HCT116 (cell line): ENCODE measurements around the gene SERGEF. TPM values are rescaled to one million over a fixed set of nuclear protein-coding genes. Genes with fewer than 3 reads are reported as not detected.

ENCODE experiments used
- ATAC-seq: fragments of 200-7000 bp; cut with Tn5 transposase; 2 replicates; pipeline ENCODE4 v1.9.1; 2020; ENCODE audit warnings: mild to moderate bottlenecking, moderate library complexity
- BruUV-seq: library from RNA; stranded (reverse); fragments of 400-500 nt; replicated peaks from 2 replicates; lab custom pipeline; 2021; lab: Mats Ljungman, UMichigan
- CTCF ChIA-PET: fragments of 300-600 bp; sonication (Branson Sonifier 250); formaldehyde crosslinking; loops from one replicate; lab custom pipeline; 2021; ENCODE audit warnings: antibody characterized with exemption; lab: Charles Lee
- POLR2A ChIA-PET: fragments of 300-600, 350-600 bp; sonication (Branson Sonifier 250); formaldehyde crosslinking; loops from one replicate; lab custom pipeline; 2021; ENCODE audit warnings: antibody characterized with exemption; lab: Charles Lee
- RAD21 ChIA-PET, 2 experiments: fragments of 300-600 bp; sonication (Branson Sonifier 250); formaldehyde crosslinking; loops; one replicate each; lab custom pipeline; 2023; ENCODE audit warnings: low total read pairs in 2 of 2; ENCODE audit not compliant: uncharacterized antibody in 2 of 2, unreplicated experiment in 2 of 2, low non-redundant PET in 1 of 2; lab: Charles Lee
- DNase-seq: peaks from one replicate; pipeline ENCODE4 v3.0.0-alpha.2; 2010; ENCODE audit warnings: low read depth, low spot score
- H2AFZ ChIP-seq: fragments of 200-600 bp; shearing (Covaris generic), sonication (generic); 2 replicates; pipeline ENCODE4 v1.6.1; 2017; ENCODE audit warnings: low read depth, mixed run types, mixed read lengths, antibody characterized with exemption, low read length; ENCODE audit not compliant: poor library complexity, severe bottlenecking
- H3K27ac ChIP-seq: 2 replicates; pipeline ENCODE4 v1.5.1; 2012; ENCODE audit warnings: low read depth, low read length
- H3K27me3 ChIP-seq: fragments of 200-600 bp; sonication (generic); 2 replicates; pipeline ENCODE4 v1.6.1; 2016; ENCODE audit warnings: mixed run types, low read length, mixed read lengths; ENCODE audit not compliant: insufficient read depth
- H3K36me3 ChIP-seq, 2 experiments: fragments of 200-500 bp in 1 of 2; fragments of 200-600 bp in 1 of 2; sonication (Bioruptor generic) in 1 of 2; sonication (generic) in 1 of 2; 2 replicates each; pipeline versions ENCODE4 v1.5.1 to v1.6.1; 2014 to 2016; ENCODE audit warnings: low read length in 2 of 2, inconsistent platforms in 1 of 2, mixed read lengths in 1 of 2, mixed run types in 1 of 2; ENCODE audit not compliant: insufficient read depth in 2 of 2, control insufficient read depth in 1 of 2
- H3K4me1 ChIP-seq, 2 experiments: fragments of 200-600 bp in 1 of 2; sonication (generic) in 1 of 2; 2 replicates each; pipeline versions ENCODE4 v1.5.1 to v1.6.1; 2012 to 2017; ENCODE audit warnings: low read length in 2 of 2, inconsistent platforms in 1 of 2, mild to moderate bottlenecking in 1 of 2, mixed read lengths in 1 of 2, mixed run types in 1 of 2, moderate library complexity in 1 of 2; ENCODE audit not compliant: insufficient read depth in 2 of 2, control insufficient read depth in 1 of 2
- H3K4me2 ChIP-seq: fragments of 200-600 bp; sonication (generic); 2 replicates; pipeline ENCODE4 v1.6.1; 2017; ENCODE audit warnings: mixed run types, low read length, mixed read lengths
- H3K4me3 ChIP-seq, 2 experiments: fragments of 200-600 bp in 1 of 2; sonication (generic) in 1 of 2; replicated peaks in 1 of 2; 2 replicates each; pipeline ENCODE4 v1.5.1; 2011 to 2016; ENCODE audit warnings: low read length in 2 of 2, control low read depth in 1 of 2, low read depth in 1 of 2, mild to moderate bottlenecking in 1 of 2, mixed read lengths in 1 of 2, mixed run types in 1 of 2
- H3K79me2 ChIP-seq: fragments of 200-600 bp; sonication (generic); 2 replicates; pipeline ENCODE4 v1.6.1; 2017; ENCODE audit warnings: mild to moderate bottlenecking, mixed run types, low read length, moderate library complexity, mixed read lengths; ENCODE audit not compliant: insufficient read depth
- H3K9ac ChIP-seq: fragments of 200-600 bp; sonication (generic); 2 replicates; pipeline ENCODE4 v1.6.1; 2016; ENCODE audit warnings: low read length, mixed read lengths
- H3K9me2 ChIP-seq: fragments of 200-600 bp; sonication (generic), shearing (Covaris generic); 2 replicates; pipeline ENCODE4 v1.6.1; 2017; ENCODE audit warnings: mixed run types, mild to moderate bottlenecking, moderate library complexity; ENCODE audit not compliant: insufficient read depth
- H3K9me3 ChIP-seq, 2 experiments: fragments of 200-500 bp in 1 of 2; fragments of 200-600 bp in 1 of 2; sonication (Bioruptor generic) in 1 of 2; sonication (generic) in 1 of 2; 2 replicates each; pipeline ENCODE4 v1.6.1; 2014 to 2017; ENCODE audit warnings: low read length in 2 of 2, mixed read lengths in 2 of 2, inconsistent platforms in 1 of 2, low read depth in 1 of 2, mild to moderate bottlenecking in 1 of 2, mixed run types in 1 of 2, moderate library complexity in 1 of 2; ENCODE audit not compliant: control insufficient read depth in 1 of 2, insufficient read depth in 1 of 2
- H4K20me1 ChIP-seq: fragments of 200-600 bp; sonication (generic), shearing (Covaris generic); 2 replicates; pipeline ENCODE4 v1.6.1; 2017; ENCODE audit warnings: mixed run types, mild to moderate bottlenecking, moderate library complexity; ENCODE audit not compliant: insufficient read depth
- CEBPB ChIP-seq: IDR thresholded peaks from 2 replicates; pipeline ENCODE4 v1.6.1; 2012; ENCODE audit warnings: low read depth
- CTCF ChIP-seq, 3 experiments: fragments of 200-600 bp in 1 of 3; sonication (generic) in 1 of 3; IDR thresholded peaks in 2 of 3; conservative IDR thresholded peaks in 1 of 3; 2 replicates each; pipeline ENCODE4 v1.5.1; 2012 to 2017; ENCODE audit warnings: low read depth in 2 of 3, low read length in 2 of 3, antibody characterized with exemption in 1 of 3, borderline replicate concordance in 1 of 3, control low read depth in 1 of 3, mild to moderate bottlenecking in 1 of 3, mixed read lengths in 1 of 3, mixed run types in 1 of 3, moderate library complexity in 1 of 3; ENCODE audit not compliant: insufficient read depth in 1 of 3
- EGR1 ChIP-seq: IDR thresholded peaks from 2 replicates; pipeline ENCODE4 v1.6.1; 2012; ENCODE audit warnings: low read depth
- ELF1 ChIP-seq: IDR thresholded peaks from 2 replicates; pipeline ENCODE4 v1.6.1; 2012; ENCODE audit warnings: low read depth, borderline replicate concordance
- EZH2 ChIP-seq: fragments of 200-600 bp; sonication (generic); IDR thresholded peaks from 2 replicates; pipeline ENCODE4 v1.6.1; 2017; ENCODE audit warnings: antibody characterized with exemption, mixed run types
- EZH2phosphoT487 ChIP-seq: fragments of 200-600 bp; IDR thresholded peaks from 2 replicates; pipeline ENCODE4 v1.6.1; 2018; ENCODE audit warnings: antibody characterized with exemption, borderline replicate concordance
- JUND ChIP-seq: IDR thresholded peaks from 2 replicates; pipeline ENCODE4 v1.6.1; 2012
- POLR2A ChIP-seq: IDR thresholded peaks from 2 replicates; pipeline ENCODE4 v1.7.0; 2011; ENCODE audit warnings: borderline replicate concordance; ENCODE audit not compliant: insufficient read depth, insufficient read length; ENCODE audit errors: extremely low read depth
- POLR2AphosphoS5 ChIP-seq: IDR thresholded peaks from 2 replicates; pipeline ENCODE4 v1.6.1; 2011; ENCODE audit warnings: mild to moderate bottlenecking, low read depth, low read length, moderate library complexity
- RAD21 ChIP-seq: IDR thresholded peaks from 2 replicates; pipeline ENCODE4 v1.6.1; 2012; ENCODE audit warnings: low read depth, mild to moderate bottlenecking
- SIN3A ChIP-seq: IDR thresholded peaks from 2 replicates; pipeline ENCODE4 v1.6.1; 2012; ENCODE audit warnings: low read depth
- SRF ChIP-seq: IDR thresholded peaks from 2 replicates; pipeline ENCODE4 v1.6.1; 2012; ENCODE audit warnings: low read depth
- YY1 ChIP-seq: IDR thresholded peaks from 2 replicates; pipeline ENCODE4 v1.6.1; 2011; ENCODE audit warnings: low read length, low read depth, moderate library complexity, mild to moderate bottlenecking; ENCODE audit not compliant: insufficient replicate concordance; ENCODE audit errors: extremely low read depth
- ZFX ChIP-seq: fragments of 450-650 bp; IDR thresholded peaks from 2 replicates; pipeline ENCODE4 v1.6.1; 2017
- ZNF274 ChIP-seq: fragments of 200-500 bp; sonication (Bioruptor generic); IDR thresholded peaks from 2 replicates; pipeline ENCODE4 v1.6.1; 2014; ENCODE audit warnings: mild to moderate bottlenecking, low read depth, low read length, inconsistent platforms
- intact Hi-C: fragments of 100-400 bp; cut with micrococcal nuclease; formaldehyde crosslinking; loops from 2 replicates; pipeline ENCODE4 v1.10.0; 2022
- total RNA-seq: library from RNA; stranded (reverse); gene quantifications from one replicate; pipeline ENCODE4 v1.2.1, GENCODE V29; 2021; ENCODE audit not compliant: unreplicated experiment
- TF ChIP-seq, protein P1 (sequence below): IDR thresholded peaks from 2 replicates; pipeline ENCODE4 v1.6.1; 2012

Gene SERGEF
- total RNA-seq, 1 experiment from 2014 or later, result 32.8 TPM

- RAD21 ChIA-PET, result no interaction called here
- Histone ChIP-seq H3K4me1 (no peaks in the 10 kb centered on the region), H4K20me1 (no peaks in the 10 kb centered on the region), H3K79me2 (no peaks in the 10 kb centered on the region), H3K36me3 (no peaks in the 10 kb centered on the region), H3K27me3 (no peaks in the 10 kb centered on the region), H3K9me2 (no peaks in the 10 kb centered on the region), H3K27ac (no peak overlapping the region), H3K4me3 (no peak overlapping the region), H3K4me2 (no peak overlapping the region), H3K9me3 (no peaks in the 10 kb centered on the region), H2AFZ (no peak overlapping the region), H3K9ac (no peak overlapping the region)
- POLR2A ChIA-PET, result no interaction called here
- ATAC-seq, result peak; percentile 75
- CTCF ChIA-PET, result no interaction called here
- no peak for DNase-seq
- intact Hi-C loops, result no loop called here
- peak in 2 of 3 experiments; percentile 31 to 36; a peak in 4 of 6 replicates for TF ChIP-seq CTCF (IDR thresholded peaks at IDR 0.05 in 2 of 3, conservative IDR thresholded peaks at IDR 0.05 in 1 of 3; ENCODE audit: borderline replicate concordance in 1 of 3, insufficient read depth in 1 of 3, low read depth in 2 of 3, low read length in 2 of 3)
- TF ChIP-seq, protein P1, sequence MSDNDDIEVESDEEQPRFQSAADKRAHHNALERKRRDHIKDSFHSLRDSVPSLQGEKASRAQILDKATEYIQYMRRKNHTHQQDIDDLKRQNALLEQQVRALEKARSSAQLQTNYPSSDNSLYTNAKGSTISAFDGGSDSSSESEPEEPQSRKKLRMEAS, result no peak
- no TSS peak for BruUV-seq
Observed at GRCh38 chr11:17890325-17890724, 122.5 kb downstream of the SERGEF start.

GRCh38 chr11:17887779-17888178, 125.1 kb downstream of the SERGEF start:
- H2AFZ ChIP-seq, result no peak overlapping the region
- H3K4me2 ChIP-seq, result no peak overlapping the region
- H3K9ac ChIP-seq, result no peak overlapping the region
- no peaks in the 10 kb centered on the region for H3K9me2 ChIP-seq
- ChIA-PET RAD21 (no interaction called here), CTCF (no interaction called here), POLR2A (no interaction called here)
- H3K27ac ChIP-seq, result no peak overlapping the region
- no peaks in the 10 kb centered on the region for H4K20me1 ChIP-seq
- H3K9me3 ChIP-seq, result no peaks in the 10 kb centered on the region
- BruUV-seq, result no TSS peak
- H3K4me3 ChIP-seq, result no peak overlapping the region
- H3K36me3 ChIP-seq, result no peaks in the 10 kb centered on the region
- no peak for ATAC-seq
- H3K79me2 ChIP-seq, result no peaks in the 10 kb centered on the region
- H3K4me1 ChIP-seq, result no peaks in the 10 kb centered on the region
- H3K27me3 ChIP-seq, result no peaks in the 10 kb centered on the region
- no peak for TF ChIP-seq RAD21
- no peak for TF ChIP-seq EZH2
- TF ChIP-seq SIN3A, result no peak
- no peak for TF ChIP-seq YY1
- no peak for TF ChIP-seq ZNF274
- no peak for TF ChIP-seq EZH2phosphoT487
- no peak for TF ChIP-seq POLR2AphosphoS5
- no peak for TF ChIP-seq ELF1
- no peak for TF ChIP-seq CEBPB
- TF ChIP-seq SRF, result no peak
- TF ChIP-seq ZFX, result no peak
- no peak for TF ChIP-seq POLR2A
- TF ChIP-seq JUND, result no peak
- TF ChIP-seq CTCF (IDR thresholded peaks at IDR 0.05 in 2 of 3, conservative IDR thresholded peaks at IDR 0.05 in 1 of 3; ENCODE audit: borderline replicate concordance in 1 of 3, insufficient read depth in 1 of 3, low read depth in 2 of 3, low read length in 2 of 3), result no peak
- TF ChIP-seq EGR1, result no peak
- intact Hi-C loops, result no loop called here
- DNase-seq, result no peak
